ENCODE results near the gene CENPH. TPM values are rescaled to one million over a fixed set of nuclear protein-coding genes. Genes with fewer than 3 reads are reported as not detected.
"Not testable (repeated sequence)": the region's sequence is repeated elsewhere in the genome, so short reads cannot be mapped to it uniquely, and the experiment has no call there.

CENPH gene
- total RNA-seq, 2 experiments from 2014 or later = 96.0 to 98.3 TPM

GRCh38 chr5:69250593-69250992 lies 61.2 kb downstream of the CENPH start:
- DNase-seq (no peak), ATAC-seq (no peak)
- H3K4me3 Mint-ChIP-seq = no peak overlapping the region
- peaks cover 11% of the 10 kb centered on the region for H3K4me1 Mint-ChIP-seq
- peaks cover 8% of the 10 kb centered on the region for H3K9me3 Mint-ChIP-seq (ENCODE audit: low read depth)
- peaks cover 29% of the 10 kb centered on the region for H3K36me3 Mint-ChIP-seq (ENCODE audit: low read depth)
- H3K27me3 Mint-ChIP-seq = no peaks in the 10 kb centered on the region
- ChIA-PET CTCF (interaction anchor here (0.7 to 1.5 kb wide), 3 partner anchors 15 to 207 kb away, joined by 3 read pairs; no protein-coding TSS in a partner anchor), POLR2A (no interaction called here)
- intact Hi-C loops (cut with DNase I, micrococcal nuclease) = no loop called here
- no peak overlapping the region for H3K27ac Mint-ChIP-seq

- CTCF ChIA-PET = interaction anchor here (1.4 kb wide), 1 partner anchor 19 kb away, joined by 5 read pairs; no protein-coding TSS in a partner anchor
Measured at GRCh38 chr5:69252437-69252836, 63.1 kb downstream of the CENPH start.

GRCh38 chr5:69255940-69256339 lies 66.6 kb downstream of the CENPH start:
- POLR2A ChIA-PET, H3K27ac Mint-ChIP-seq: not testable (repeated sequence)
- CTCF ChIA-PET = interaction anchor here (0.6 to 1.3 kb wide), 2 partner anchors 9 to 350 kb away, joined by 3 to 4 read pairs; no protein-coding TSS in a partner anchor

More at GRCh38 chr5:69252437-69252836, 63.1 kb downstream of the CENPH start:
- H3K9me3 Mint-ChIP-seq (ENCODE audit: low read depth) = peaks cover 7% of the 10 kb centered on the region
- H3K27me3 Mint-ChIP-seq = no peaks in the 10 kb centered on the region
- no peak overlapping the region for H3K4me3 Mint-ChIP-seq
- peaks cover 28% of the 10 kb centered on the region for H3K36me3 Mint-ChIP-seq (ENCODE audit: low read depth)
- H3K27ac Mint-ChIP-seq = no peak overlapping the region
- DNase-seq (no peak), ATAC-seq (no peak)
- POLR2A ChIA-PET = no interaction called here
- intact Hi-C loops (cut with DNase I, micrococcal nuclease) = no loop called here
- H3K4me1 Mint-ChIP-seq = peaks cover 3% of the 10 kb centered on the region

GRCh38 chr5:69257577-69257976 lies 68.2 kb downstream of the CENPH start:
- H3K9me3 Mint-ChIP-seq (ENCODE audit: low read depth) = no peaks in the 10 kb centered on the region
- no peaks in the 10 kb centered on the region for H3K4me1 Mint-ChIP-seq
- ChIA-PET POLR2A (no interaction called here), CTCF (interaction anchor here (0.5 kb wide), 1 partner anchor 9 kb away, joined by 3 read pairs; no protein-coding TSS in a partner anchor)
- no peaks in the 10 kb centered on the region for H3K27me3 Mint-ChIP-seq
- peaks cover 28% of the 10 kb centered on the region for H3K36me3 Mint-ChIP-seq (ENCODE audit: low read depth)
- intact Hi-C loops (cut with DNase I, micrococcal nuclease) = no loop called here
- no peak overlapping the region for H3K27ac Mint-ChIP-seq
- ATAC-seq (no peak), DNase-seq (no peak)
- H3K4me3 Mint-ChIP-seq = no peak overlapping the region

More at GRCh38 chr5:69255940-69256339, 66.6 kb downstream of the CENPH start:
- ATAC-seq; H3K27me3 Mint-ChIP-seq; H3K4me3 Mint-ChIP-seq; intact Hi-C loops (cut with DNase I, micrococcal nuclease); DNase-seq; H3K4me1 Mint-ChIP-seq; H3K9me3 Mint-ChIP-seq (ENCODE audit: low read depth): not testable (repeated sequence)
- peaks cover 17% of the 10 kb centered on the region for H3K36me3 Mint-ChIP-seq (ENCODE audit: low read depth)

Other genes starting within 250 kb of the CENPH start
- 10 to 100 TPM; 44.1 to 45.1 TPM for gene SLC30A5, start 95.6 kb upstream of the CENPH start, total RNA-seq
- gene CCNB1, start 22.4 kb upstream of the CENPH start, total RNA-seq = 100 to 1,000 TPM; 163 to 205 TPM
- 10 to 100 TPM; 47.0 to 47.8 TPM for gene CDK7, start 45.3 kb downstream of the CENPH start, total RNA-seq
- gene CCDC125, start 143.2 kb downstream of the CENPH start, total RNA-seq = 10 to 100 TPM; 10.2 to 14.0 TPM
- 10 to 100 TPM; 63.2 to 93.8 TPM for gene AK6, start 179.9 kb downstream of the CENPH start, total RNA-seq
- gene TAF9, start 179.9 kb downstream of the CENPH start, total RNA-seq = 10 to 100 TPM; 67.5 to 73.8 TPM
- gene RAD17, start 180.2 kb downstream of the CENPH start, total RNA-seq = 10 to 100 TPM; 27.7 to 31.3 TPM
- gene MARVELD2, start 225.5 kb downstream of the CENPH start, total RNA-seq = under 1 TPM; 0.30 to 0.58 TPM